DOHH2 (cell line): ENCODE measurements around the gene CD34.

Experiments used
- H3F3A ChIP-seq: fragments of 200-600 bp; sonication (generic), shearing (Covaris generic); 2 replicates; pipeline ENCODE4 v1.6.0; 2016; ENCODE audit warnings: antibody characterized with exemption, mild to moderate bottlenecking; ENCODE audit not compliant: control insufficient read depth, insufficient read depth
- H3K27ac ChIP-seq: fragments of 200-600 bp; sonication (generic); 2 replicates; pipeline ENCODE4 v1.5.1; 2014; ENCODE audit warnings: low read depth, mild to moderate bottlenecking, low read length, moderate library complexity
- H3K27me3 ChIP-seq: fragments of 200-600 bp; sonication (generic); 2 replicates; pipeline ENCODE4 v1.6.1; 2014; ENCODE audit warnings: mild to moderate bottlenecking, low read length, mixed read lengths; ENCODE audit not compliant: control insufficient read depth
- H3K36me3 ChIP-seq: fragments of 200-600 bp; sonication (generic); 2 replicates; pipeline ENCODE4 v1.6.1; 2014; ENCODE audit warnings: mild to moderate bottlenecking, low read length, moderate library complexity, mixed read lengths; ENCODE audit not compliant: control insufficient read depth
- H3K4me1 ChIP-seq: fragments of 200-600 bp; sonication (generic); 2 replicates; pipeline ENCODE4 v1.6.1; 2014; ENCODE audit warnings: mild to moderate bottlenecking, low read length, mixed read lengths; ENCODE audit not compliant: control insufficient read depth
- H3K4me2 ChIP-seq: fragments of 200-600 bp; sonication (generic); 2 replicates; pipeline ENCODE4 v1.6.0; 2014; ENCODE audit warnings: mild to moderate bottlenecking, low read length, moderate library complexity
- H3K4me3 ChIP-seq: fragments of 200-600 bp; sonication (generic); 2 replicates; pipeline ENCODE4 v1.5.1; 2014; ENCODE audit warnings: mild to moderate bottlenecking, low read length, mixed read lengths
- H3K79me2 ChIP-seq: fragments of 200-600 bp; sonication (generic); 2 replicates; pipeline ENCODE4 v1.6.1; 2014; ENCODE audit warnings: mild to moderate bottlenecking, low read length, mixed read lengths; ENCODE audit not compliant: control insufficient read depth
- H3K9me2 ChIP-seq: fragments of 200-600 bp; sonication (generic); replicated peaks from 2 replicates; pipeline ENCODE4 v1.6.1; 2014; ENCODE audit warnings: mild to moderate bottlenecking, low read length, mixed read lengths; ENCODE audit not compliant: control insufficient read depth
- H3K9me3 ChIP-seq: fragments of 200-600 bp; sonication (generic); 2 replicates; pipeline ENCODE4 v1.6.1; 2014; ENCODE audit warnings: antibody characterized with exemption, low read length, mixed read lengths; ENCODE audit not compliant: control insufficient read depth, insufficient read depth
- H4K20me1 ChIP-seq: fragments of 200-600 bp; sonication (generic); 2 replicates; pipeline ENCODE4 v1.6.0; 2014; ENCODE audit warnings: low read depth, mild to moderate bottlenecking, antibody characterized with exemption, low read length, moderate library complexity; ENCODE audit not compliant: control insufficient read depth, insufficient read depth
- EZH2phosphoT487 ChIP-seq: fragments of 200-600 bp; sonication (generic); IDR thresholded peaks from 2 replicates; pipeline ENCODE4 v1.6.1; 2017; ENCODE audit warnings: borderline replicate concordance, mild to moderate bottlenecking, antibody characterized with exemption, low read length, moderate library complexity, mixed read lengths
- TF ChIP-seq, protein P1 (sequence below): fragments of 200-600 bp; sonication (generic); IDR thresholded peaks from one replicate; pipeline ENCODE4 v1.5.1; 2014; ENCODE audit warnings: antibody characterized with exemption, mild to moderate bottlenecking, low read depth, low read length; ENCODE audit not compliant: poor library complexity, severe bottlenecking

Gene CD34

DNA sequence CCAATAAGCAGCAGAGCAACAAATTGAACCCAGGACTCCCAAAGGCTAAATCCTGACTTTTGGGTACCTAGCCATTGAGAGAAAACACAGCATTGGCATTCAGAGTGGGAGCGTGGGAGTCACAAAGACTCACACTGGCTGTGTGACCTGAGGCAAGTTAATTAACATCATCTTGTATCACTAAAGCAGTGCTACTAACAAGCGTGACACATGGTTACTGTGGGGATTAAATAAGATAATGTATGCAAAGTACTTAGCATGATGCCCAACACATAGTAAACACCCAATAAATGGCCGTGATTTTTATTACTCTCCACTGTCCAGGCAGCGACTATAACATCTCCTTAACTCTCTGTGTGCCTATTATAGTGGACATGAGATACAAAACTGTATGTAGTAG is 73.3 kb downstream of the CD34 start:
- H3K27ac ChIP-seq = no peak overlapping the region
- no peaks in the 10 kb centered on the region for H3K79me2 ChIP-seq
- TF ChIP-seq, protein P1, sequence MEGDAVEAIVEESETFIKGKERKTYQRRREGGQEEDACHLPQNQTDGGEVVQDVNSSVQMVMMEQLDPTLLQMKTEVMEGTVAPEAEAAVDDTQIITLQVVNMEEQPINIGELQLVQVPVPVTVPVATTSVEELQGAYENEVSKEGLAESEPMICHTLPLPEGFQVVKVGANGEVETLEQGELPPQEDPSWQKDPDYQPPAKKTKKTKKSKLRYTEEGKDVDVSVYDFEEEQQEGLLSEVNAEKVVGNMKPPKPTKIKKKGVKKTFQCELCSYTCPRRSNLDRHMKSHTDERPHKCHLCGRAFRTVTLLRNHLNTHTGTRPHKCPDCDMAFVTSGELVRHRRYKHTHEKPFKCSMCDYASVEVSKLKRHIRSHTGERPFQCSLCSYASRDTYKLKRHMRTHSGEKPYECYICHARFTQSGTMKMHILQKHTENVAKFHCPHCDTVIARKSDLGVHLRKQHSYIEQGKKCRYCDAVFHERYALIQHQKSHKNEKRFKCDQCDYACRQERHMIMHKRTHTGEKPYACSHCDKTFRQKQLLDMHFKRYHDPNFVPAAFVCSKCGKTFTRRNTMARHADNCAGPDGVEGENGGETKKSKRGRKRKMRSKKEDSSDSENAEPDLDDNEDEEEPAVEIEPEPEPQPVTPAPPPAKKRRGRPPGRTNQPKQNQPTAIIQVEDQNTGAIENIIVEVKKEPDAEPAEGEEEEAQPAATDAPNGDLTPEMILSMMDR = no peak
- TF ChIP-seq EZH2phosphoT487 = no peak

DNA sequence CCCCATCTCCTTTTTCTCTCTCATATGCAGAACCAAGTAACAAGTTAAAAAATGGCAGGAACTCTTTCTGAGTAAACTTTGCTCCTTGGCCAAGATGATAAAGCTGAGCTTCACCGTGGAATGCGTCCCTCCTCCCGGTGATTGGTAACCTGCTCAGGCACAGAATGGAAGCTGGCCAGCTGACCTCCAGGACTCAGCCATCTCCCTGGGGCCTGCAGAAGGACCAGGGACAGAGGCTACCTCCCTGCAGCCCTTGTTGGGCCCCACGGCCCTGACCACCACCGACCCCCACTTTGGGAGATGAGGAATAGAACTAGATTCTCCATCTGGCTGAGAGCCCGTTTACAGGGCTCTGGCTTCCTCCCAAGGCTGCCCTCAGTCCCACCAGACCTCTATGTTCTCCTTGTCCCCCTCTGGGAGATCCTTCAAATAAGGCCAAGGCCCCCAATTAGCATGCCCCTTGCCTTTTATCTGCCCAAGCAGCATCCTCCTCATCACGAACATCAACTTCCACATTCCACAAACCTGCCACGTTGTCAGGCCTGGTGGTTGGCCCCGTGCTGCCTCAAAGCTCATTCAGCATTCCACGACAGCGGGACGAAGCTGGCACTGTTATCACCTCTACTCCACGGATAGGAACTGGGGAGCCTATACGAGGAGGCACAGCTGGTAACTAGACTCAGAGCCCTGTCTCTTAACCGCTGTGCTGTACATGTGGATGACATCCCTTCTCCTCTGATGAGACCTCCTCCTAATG is 74.2 kb downstream of the CD34 start:
- Histone ChIP-seq H3K9me3 (no peaks in the 10 kb centered on the region), H3K36me3 (no peaks in the 10 kb centered on the region), H3K4me2 (no peak overlapping the region), H3K4me1 (no peaks in the 10 kb centered on the region), H3K4me3 (no peak overlapping the region), H4K20me1 (no peaks in the 10 kb centered on the region), H3K27ac (no peak overlapping the region), H3F3A (no peaks in the 10 kb centered on the region), H3K27me3 (no peaks in the 10 kb centered on the region), H3K9me2 (no peaks in the 10 kb centered on the region), H3K79me2 (no peaks in the 10 kb centered on the region)
- TF ChIP-seq, protein P1 = no peak
- TF ChIP-seq EZH2phosphoT487 = no peak

More for the DNA sequence above, 73.3 kb downstream of the CD34 start:
- no peaks in the 10 kb centered on the region for H3K27me3 ChIP-seq
- H3K4me3 ChIP-seq = no peak overlapping the region
- no peaks in the 10 kb centered on the region for H3K4me1 ChIP-seq
- no peaks in the 10 kb centered on the region for H4K20me1 ChIP-seq
- no peaks in the 10 kb centered on the region for H3K9me2 ChIP-seq
- no peaks in the 10 kb centered on the region for H3F3A ChIP-seq
- H3K9me3 ChIP-seq = no peaks in the 10 kb centered on the region
- H3K4me2 ChIP-seq = no peak overlapping the region
- H3K36me3 ChIP-seq = no peaks in the 10 kb centered on the region

DNA sequence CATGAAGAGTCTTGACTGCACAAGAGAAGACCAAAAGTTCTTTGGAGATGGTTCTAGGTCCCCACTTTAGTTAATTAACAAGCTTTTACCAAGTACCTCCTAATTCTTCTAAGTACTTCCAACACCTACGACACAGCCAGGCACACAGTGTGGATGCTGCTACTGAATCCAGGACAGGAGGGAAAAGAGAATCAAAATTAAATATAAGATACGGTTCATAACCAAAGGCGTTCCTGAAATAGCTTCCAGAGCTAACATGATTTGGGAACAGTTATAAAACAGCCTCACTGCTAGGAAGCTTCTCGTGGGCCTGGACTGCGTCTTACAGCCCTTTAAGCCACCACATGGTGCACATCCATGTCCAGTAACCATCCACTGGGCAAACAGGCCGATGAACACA is 75.0 kb downstream of the CD34 start:
- Histone ChIP-seq H3K27ac (no peak overlapping the region), H3K4me1 (no peaks in the 10 kb centered on the region), H3K27me3 (no peaks in the 10 kb centered on the region), H4K20me1 (no peaks in the 10 kb centered on the region), H3K79me2 (no peaks in the 10 kb centered on the region), H3K9me3 (no peaks in the 10 kb centered on the region), H3K4me2 (no peak overlapping the region), H3F3A (no peaks in the 10 kb centered on the region), H3K9me2 (no peaks in the 10 kb centered on the region), H3K4me3 (no peak overlapping the region), H3K36me3 (no peaks in the 10 kb centered on the region)
- TF ChIP-seq, protein P1 = no peak
